ENCODE results near the gene AFAP1L2.
A peak's percentile ranks its signal among the peaks of the same experiment; 100 is the strongest.

AFAP1L2 gene

GRCh38 chr10:114408968-114409444 is 4.7 kb upstream of the AFAP1L2 start:
- no peak for DNase-seq (ENCODE audit: low spot score)

DNA sequence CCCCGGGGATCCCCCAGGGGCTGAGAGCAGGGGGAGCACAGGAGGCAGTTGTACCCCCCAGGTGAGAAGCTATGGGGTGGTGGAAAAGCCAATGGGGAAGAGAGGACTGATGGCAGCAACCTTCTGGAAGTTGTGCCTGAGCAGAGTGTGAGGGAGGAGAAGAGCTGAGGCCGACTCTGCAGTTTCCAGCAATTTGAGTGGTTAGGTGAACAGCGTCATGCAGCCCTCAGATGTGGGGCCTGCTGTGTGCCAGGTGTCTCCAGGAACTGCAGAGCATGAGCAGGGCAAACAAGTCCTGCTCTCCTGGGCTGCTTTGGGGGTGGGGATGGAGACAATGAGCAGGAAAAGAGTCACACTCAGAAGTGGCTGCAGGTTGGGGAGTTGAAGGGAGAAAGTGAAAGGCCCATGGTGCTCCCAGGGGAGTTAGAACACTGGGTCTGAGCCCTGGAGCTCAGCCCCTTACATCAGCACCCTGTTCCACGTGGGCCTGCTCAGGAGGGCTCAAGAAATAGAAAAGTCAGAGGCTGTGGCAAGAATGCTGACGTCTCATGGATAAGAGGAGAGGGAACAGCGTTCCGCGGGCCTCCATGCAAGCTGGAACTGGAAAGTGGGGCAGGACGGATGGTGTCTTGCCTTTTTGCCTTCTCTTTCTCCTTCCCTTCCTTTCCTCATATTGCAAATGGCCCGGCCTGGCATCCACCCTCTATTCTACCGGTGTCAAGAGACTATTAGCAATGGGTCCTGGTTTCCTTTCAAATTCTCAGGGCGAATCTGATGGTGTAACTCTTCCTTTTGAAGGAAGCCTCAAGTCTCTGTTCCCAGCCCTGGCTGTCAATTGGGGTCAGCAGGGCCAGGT is 4.0 kb upstream of the AFAP1L2 start:
- no peak for DNase-seq (ENCODE audit: low spot score)

GRCh38 chr10:114406455-114406854 is 2.2 kb upstream of the AFAP1L2 start:
- DNase-seq (ENCODE audit: low spot score), result no peak

DNA sequence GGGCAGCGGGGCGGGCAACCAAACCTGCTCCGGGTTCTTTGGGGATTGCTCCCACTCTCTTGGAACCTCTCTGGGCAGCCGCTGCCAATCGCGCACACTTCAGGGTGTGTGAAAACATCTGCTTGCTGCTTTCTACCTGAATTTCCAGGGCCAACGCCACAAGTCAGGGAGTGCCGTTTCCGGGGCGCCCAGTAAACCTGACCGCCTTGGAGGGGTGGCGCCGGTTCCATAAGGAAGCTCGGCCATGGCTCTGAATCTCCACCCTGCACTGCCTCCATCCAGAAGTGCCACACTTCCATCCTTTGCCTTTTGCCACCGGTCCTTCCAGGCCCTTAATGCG is 679 bp upstream of the AFAP1L2 start:
- DNase-seq (ENCODE audit: low spot score), result no peak

GRCh38 chr10:114403541-114404161 is 651 bp downstream of the AFAP1L2 start:
- DNase-seq (ENCODE audit: low spot score), result no peak

DNA sequence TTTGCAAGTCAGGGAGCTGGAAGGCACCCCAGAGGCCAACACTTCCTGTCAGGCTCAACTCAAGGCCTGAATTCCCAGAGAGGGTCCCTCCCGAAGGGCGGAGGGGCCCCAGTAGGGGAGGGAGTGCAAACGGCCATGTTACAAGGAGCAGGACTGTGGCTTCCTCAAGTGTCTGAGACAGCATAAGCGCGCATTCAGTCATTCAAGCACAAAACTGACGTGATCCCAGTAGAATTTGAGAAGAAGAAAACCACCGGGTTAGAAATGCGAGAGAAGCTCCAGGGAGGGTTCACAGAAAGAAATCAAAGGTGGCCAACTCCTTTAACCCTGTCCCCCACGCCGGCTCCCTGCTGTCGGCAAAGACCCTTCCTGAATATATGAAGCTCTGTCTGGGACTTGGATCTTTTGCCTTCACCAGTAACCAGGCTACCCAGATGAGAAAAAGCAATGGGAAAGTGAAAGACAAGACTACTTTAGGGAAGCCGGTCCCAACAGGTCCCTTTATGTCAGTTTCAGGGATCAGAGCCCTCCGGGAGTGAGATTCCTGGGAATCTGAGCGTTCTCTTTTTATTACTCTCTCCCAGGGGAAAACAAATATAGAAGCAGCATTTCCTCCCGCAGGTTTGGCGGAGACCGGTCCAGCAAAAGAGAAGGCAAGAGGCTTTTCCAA is 1.3 kb downstream of the AFAP1L2 start:
- DNase-seq (ENCODE audit: low spot score), result peak; percentile 51

DNA sequence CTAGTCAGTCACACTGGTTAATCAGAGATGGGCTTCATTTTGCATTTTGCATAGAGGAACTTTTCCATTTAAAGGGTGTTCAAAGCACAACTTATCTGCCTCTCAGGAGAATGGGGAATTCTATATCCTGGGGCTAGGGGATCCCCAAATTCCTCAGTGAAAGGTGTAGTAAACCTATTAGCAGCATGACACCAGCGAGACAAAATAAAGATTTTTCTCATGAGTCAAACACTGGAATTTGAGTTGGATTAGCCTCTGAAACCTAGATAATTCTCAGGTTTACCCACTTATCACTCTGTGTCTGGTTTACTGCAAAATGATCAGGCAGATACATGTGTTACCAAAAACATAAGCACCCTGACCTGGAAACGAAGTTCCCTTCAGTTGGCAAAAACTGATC is 2.1 kb downstream of the AFAP1L2 start:
- peak; percentile 28 for DNase-seq (ENCODE audit: low spot score)

DNA sequence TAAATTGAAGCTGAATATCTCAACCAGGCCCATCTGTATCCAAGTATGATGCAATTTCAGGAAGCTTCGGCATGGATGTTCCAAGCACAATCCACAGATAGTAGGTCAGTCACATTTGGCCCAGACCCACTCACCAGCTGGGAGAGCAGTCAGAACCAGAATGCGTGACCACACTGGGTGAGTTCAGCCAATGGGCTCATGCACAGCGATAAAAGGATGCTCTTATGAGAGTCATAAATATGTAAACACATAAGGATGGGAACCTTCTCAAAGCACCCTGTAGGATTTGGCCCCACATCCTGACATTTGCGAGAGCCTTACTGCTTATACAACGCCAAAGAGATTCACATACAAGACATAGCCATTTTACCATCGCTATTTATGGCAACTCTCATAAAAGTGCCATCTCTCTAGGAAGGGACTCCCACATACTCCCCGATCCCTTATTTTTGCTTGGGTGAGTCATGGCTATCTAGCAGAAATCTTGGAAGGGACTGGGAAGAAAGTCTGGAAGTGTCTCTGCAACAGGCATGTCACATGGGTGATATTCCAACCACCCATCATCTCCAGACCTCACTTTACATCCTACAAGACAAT is 3.0 kb downstream of the AFAP1L2 start:
- DNase-seq (ENCODE audit: low spot score), result peak; percentile 96

DNA sequence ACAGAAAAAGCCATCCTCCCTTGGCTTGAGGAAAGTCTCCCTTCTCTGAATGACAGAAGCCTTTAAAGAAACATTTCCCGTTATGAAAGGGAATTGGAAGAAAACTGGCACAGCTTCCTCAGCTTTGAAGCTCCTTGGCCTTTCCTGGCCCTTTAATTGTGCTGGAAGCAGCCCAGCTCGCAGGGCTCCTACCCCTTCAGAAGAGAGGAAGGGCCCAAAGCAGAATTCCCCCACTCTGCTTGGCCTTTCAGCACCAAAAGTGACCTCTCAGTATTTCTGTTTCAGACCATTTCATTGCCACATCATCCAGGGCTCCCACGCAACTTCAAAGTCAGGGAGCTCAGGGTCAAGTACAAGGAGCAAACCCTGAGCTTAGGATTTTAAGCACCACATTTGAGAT is 4.2 kb downstream of the AFAP1L2 start:
- no peak for DNase-seq (ENCODE audit: low spot score)

- no peak for DNase-seq (ENCODE audit: low spot score)
Observed at GRCh38 chr10:114399576-114399975, 4.7 kb downstream of the AFAP1L2 start.

DNA sequence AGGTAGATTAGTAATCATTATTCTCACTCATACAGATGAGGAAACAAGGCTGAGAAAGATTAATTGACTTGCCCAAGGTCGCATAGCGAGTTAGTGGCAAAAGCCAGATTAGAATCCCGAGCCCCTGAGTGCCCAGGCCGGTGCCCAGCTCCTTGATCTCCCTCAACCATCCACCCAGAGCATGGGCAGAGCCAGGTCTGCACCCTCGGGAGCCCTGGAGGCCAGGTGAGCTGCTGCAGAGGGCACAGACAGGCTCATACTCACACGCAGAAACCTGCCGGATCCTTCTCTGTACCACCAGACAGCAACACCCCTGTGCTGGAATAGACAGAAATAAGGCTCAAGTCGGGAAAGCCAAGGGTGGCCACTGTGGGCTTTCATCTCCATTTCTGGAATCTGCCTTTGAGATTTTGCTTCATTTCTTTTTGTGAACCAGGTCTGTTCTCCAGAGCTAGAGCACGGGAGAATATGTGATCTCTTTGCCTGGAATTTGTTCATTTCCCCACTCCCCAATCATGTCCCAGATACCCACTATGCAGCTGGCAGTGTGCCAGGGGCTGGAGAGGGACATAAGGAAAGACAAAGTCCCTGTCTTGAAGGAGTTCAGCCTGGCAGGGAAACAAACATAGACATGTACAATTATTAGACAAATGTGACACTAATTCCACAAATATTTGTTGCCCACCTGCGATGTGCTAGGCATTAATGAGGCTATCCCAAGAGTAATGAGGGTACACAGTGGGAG is 5.5 kb downstream of the AFAP1L2 start:
- DNase-seq (ENCODE audit: low spot score), result no peak

- no peak for DNase-seq (ENCODE audit: low spot score)
Observed at GRCh38 chr10:114397651-114398145, 6.6 kb downstream of the AFAP1L2 start.

- no peak for DNase-seq (ENCODE audit: low spot score)
Observed at GRCh38 chr10:114396464-114396863, 7.8 kb downstream of the AFAP1L2 start.

GRCh38 chr10:114395366-114396022 is 8.8 kb downstream of the AFAP1L2 start:
- no peak for DNase-seq (ENCODE audit: low spot score)

DNA sequence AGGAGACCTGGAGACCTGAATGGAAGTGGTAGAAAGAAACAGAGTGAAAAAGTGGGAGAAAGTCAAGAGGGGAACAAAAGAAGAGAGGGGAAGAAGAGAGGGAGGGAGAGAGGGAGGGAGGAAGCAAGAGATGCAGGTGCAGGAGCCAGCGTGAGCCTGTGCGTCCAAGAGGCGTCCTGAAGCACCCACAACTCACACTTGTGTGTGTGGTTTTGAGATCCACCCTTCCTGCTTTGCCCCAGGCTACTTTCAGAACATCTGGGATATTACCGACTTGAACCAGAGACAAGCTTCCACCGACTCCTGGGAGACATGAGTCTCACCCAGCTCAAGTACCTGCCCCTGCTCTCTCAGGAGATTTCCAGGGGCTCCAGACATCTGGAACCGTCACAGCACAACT is 9.8 kb downstream of the AFAP1L2 start:
- no peak for DNase-seq (ENCODE audit: low spot score)

DNA sequence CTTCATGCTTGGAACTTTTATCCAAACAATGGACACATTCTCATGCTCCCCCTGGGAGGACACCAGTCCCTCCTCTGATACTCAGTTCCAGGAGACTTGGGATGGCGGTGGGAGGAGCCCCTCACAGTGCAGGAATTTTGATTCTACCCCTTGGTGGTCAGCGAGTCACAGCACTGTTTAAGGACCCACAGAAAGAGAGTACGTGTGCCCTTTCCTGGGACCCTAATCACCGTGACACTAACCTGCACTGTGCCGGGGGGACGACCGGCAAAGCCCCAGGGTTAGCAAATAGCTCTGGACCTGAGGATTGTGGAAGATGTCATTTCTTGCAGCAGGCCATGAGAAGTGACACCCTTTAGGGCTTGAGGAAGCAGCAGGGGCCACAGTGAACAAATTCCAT is 10.4 kb downstream of the AFAP1L2 start:
- no peak for DNase-seq (ENCODE audit: low spot score)

DNA sequence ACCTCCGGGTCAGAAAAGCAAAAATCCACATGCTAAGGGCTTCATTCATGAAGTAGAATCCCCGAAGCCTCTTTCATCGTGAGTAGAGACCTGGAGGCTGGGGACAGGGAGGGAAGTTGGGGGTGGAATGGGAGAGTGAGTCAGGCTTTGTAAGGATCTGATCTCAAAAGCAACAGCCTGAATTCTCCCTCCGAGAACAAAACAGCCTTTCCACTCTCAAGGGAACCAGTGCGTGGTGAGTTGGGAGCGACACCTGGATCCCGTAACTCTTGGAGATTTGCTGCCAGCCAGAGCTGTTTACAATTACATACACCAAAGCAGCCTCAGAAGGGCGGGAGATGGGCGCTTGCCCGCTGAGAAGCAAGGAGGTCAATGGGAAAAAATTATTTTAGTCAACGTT is 10.8 kb downstream of the AFAP1L2 start:
- no peak for DNase-seq (ENCODE audit: low spot score)

DNA sequence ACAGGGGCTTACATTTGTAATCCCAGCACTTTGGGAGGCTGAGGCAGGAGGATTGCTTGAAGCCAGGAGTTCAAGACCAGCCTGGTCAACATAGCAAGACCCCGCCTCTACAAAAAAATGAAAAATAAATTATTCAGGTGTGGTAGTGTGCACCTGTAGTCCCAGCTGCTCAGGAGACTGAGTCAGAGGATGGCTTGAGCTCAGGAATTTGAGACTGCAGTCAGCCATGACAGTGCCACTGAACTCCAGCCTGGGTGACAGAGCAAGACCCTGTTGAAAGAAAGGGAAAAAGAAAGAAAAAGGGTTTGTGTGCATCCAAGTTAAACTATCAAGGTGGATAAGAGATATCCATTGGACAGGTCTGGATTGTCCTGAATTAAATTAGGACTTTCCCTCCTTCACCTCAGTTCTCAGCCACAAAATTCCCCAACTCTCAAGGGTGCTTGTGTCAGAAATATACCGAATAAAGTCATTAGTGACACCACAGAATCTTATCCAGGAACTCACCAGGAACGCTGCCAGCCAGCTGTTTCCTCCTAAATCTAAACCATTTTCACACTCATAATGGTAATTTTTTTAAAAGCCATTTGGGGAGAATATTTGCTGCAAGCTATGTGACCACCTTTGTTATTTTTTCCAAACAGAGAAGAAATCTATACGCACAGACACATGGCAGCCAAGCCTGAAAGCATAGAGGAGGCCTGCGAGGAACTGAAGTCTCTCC is 12.0 kb downstream of the AFAP1L2 start:
- no peak for DNase-seq (ENCODE audit: low spot score)

DNA sequence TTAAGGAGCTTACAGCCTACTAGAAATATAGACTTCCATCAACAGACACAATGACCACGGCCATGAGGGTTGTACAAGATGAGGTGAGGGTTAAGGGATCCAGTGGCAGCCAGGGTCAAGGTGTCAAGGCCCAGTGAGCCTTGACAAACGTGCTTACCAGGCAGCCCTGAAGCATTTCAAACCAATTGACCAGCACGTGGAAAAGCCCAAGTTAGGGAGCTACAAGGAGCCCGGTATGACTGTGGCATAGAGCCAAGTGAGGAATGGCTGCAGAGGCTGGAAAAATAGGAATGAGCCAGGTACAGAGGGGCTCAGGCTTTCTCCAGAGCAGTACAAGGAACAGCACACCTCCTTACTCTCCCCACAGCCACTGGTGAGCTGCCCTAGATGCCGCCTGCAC is 12.7 kb downstream of the AFAP1L2 start:
- DNase-seq (ENCODE audit: low spot score), result no peak

DNA sequence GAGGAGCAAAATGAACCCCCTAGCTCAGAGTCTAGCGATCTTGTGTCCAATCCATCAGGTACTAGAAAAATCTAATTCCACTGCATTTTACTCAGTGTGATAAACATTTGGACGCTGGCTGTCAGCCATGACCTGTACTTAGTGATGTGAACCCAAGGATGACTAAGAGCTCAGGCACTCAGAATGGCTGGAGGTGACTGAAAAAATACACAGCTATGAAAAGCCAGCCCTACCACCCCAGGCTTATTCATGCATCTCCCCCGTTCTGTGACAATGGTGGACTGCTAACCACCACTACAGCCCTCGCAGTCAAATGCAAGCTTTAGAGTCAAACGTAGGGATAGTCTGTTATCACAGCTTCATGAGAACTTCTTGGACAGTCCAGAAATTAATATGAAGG is 14.9 kb downstream of the AFAP1L2 start:
- peak; percentile 14 for DNase-seq (ENCODE audit: low spot score)

DNA sequence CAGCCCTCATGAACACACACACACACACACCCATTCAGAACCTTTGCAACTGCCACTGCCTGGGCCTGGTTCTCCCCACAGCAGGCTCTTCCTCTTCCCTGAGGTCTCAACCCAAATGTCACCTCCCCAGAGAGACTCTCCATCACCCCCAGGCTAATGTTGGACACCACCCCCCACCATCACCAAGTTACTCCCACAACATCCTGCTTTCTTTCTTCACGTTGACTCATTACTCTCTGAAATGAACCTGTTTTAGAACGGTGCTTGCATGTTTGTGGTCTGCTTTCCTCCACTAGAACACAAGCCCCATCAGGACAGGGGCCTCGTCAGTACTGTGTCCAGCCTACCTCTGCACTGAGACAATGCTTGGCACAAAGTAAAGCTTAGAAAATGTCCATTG is 16.0 kb downstream of the AFAP1L2 start:
- no peak for DNase-seq (ENCODE audit: low spot score)

Measured in cerebellar cortex (tissue), 1 donor.